ENCODE results near the gene CABP4.

Gene CABP4

GRCh38 chr11:67496113-67496512 is 41.0 kb downstream of the CABP4 start:
- DNase-seq (ENCODE audit: low spot score): no peak

- DNase-seq (ENCODE audit: low spot score): no peak
These were observed 42.6 kb downstream of the CABP4 start for GRCh38 chr11:67497656-67498291.

GRCh38 chr11:67498544-67498972 is 43.4 kb downstream of the CABP4 start:
- DNase-seq (ENCODE audit: low spot score): no peak

- no peak for DNase-seq (ENCODE audit: low spot score)
These were observed 44.8 kb downstream of the CABP4 start for GRCh38 chr11:67499808-67500483.

- no peak for DNase-seq (ENCODE audit: low spot score)
These were observed 45.3 kb downstream of the CABP4 start for GRCh38 chr11:67500484-67500821.

GRCh38 chr11:67500831-67501715 is 45.9 kb downstream of the CABP4 start:
- DNase-seq (ENCODE audit: low spot score): no peak

- no peak for DNase-seq (ENCODE audit: low spot score)
These were observed 46.7 kb downstream of the CABP4 start for GRCh38 chr11:67501854-67502253.

GRCh38 chr11:67502328-67502979 is 47.3 kb downstream of the CABP4 start:
- no peak for DNase-seq (ENCODE audit: low spot score)

GRCh38 chr11:67503119-67504004 is 48.2 kb downstream of the CABP4 start:
- no peak for DNase-seq (ENCODE audit: low spot score)

- DNase-seq (ENCODE audit: low spot score): no peak
These were observed 49.1 kb downstream of the CABP4 start for GRCh38 chr11:67504005-67504949.

GRCh38 chr11:67504950-67505581 is 49.9 kb downstream of the CABP4 start, which contains the start of gene PITPNM1:
Gene PITPNM1, minus strand, starts transcription at chr11:67505363. Its CDS starts 1,183 bp downstream, at chr11:67504180.
- DNase-seq (ENCODE audit: low spot score): peak; percentile 33

- DNase-seq (ENCODE audit: low spot score): peak; percentile 99
These were observed 50.6 kb downstream of the CABP4 start for GRCh38 chr11:67505605-67506396.

- DNase-seq (ENCODE audit: low spot score): no peak
These were observed 51.4 kb downstream of the CABP4 start for GRCh38 chr11:67506426-67507051.

GRCh38 chr11:67507242-67507863 is 52.2 kb downstream of the CABP4 start:
- no peak for DNase-seq (ENCODE audit: low spot score)

GRCh38 chr11:67507864-67508485 is 52.8 kb downstream of the CABP4 start, which contains the start of gene CDK2AP2:
Gene CDK2AP2, minus strand, starts transcription at chr11:67508162. Its CDS starts 80 bp downstream, at chr11:67508082.
- peak; percentile 99 for DNase-seq (ENCODE audit: low spot score)

- peak; percentile 93 for DNase-seq (ENCODE audit: low spot score)
These were observed 53.5 kb downstream of the CABP4 start for GRCh38 chr11:67508486-67509121.

- no peak for DNase-seq (ENCODE audit: low spot score)
These were observed 54.8 kb downstream of the CABP4 start for GRCh38 chr11:67510023-67510345.
